ENCODE measurements around the gene DDC.

DNA sequence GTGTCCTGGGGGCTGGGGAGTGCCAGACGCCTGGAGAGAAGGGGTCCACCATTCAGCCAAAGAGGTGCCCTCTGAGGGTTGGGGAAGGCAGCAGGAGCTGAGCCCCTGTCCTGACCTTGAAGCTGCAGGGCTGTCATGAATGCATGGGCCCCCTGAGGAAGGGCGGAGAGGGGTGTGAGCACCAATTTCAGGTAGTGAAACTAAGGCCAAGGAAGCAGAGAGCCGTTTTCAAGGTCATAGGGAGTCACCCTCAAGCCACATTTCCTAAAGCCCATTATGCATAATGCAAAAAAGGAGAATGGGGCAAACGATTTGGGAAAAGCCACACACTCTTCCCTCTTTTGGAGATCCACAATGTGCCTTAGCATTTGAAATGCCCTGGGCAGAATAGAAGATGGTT, 152.2 kb downstream of the DDC start:
- TF ChIP-seq, protein P1, sequence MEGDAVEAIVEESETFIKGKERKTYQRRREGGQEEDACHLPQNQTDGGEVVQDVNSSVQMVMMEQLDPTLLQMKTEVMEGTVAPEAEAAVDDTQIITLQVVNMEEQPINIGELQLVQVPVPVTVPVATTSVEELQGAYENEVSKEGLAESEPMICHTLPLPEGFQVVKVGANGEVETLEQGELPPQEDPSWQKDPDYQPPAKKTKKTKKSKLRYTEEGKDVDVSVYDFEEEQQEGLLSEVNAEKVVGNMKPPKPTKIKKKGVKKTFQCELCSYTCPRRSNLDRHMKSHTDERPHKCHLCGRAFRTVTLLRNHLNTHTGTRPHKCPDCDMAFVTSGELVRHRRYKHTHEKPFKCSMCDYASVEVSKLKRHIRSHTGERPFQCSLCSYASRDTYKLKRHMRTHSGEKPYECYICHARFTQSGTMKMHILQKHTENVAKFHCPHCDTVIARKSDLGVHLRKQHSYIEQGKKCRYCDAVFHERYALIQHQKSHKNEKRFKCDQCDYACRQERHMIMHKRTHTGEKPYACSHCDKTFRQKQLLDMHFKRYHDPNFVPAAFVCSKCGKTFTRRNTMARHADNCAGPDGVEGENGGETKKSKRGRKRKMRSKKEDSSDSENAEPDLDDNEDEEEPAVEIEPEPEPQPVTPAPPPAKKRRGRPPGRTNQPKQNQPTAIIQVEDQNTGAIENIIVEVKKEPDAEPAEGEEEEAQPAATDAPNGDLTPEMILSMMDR (conservative IDR thresholded peaks at IDR 0.05; ENCODE audit: low read length): no peak
- TF ChIP-seq EZH2phosphoT487 (IDR thresholded peaks at IDR 0.05; ENCODE audit: borderline replicate concordance): no peak

Data from Loucy (cell line).